GM12878 (cell line): ENCODE measurements around the gene TCAF1.
A peak's percentile ranks its signal among the peaks of the same experiment; 100 is the strongest.

Source experiments
- CHD2 ChIP-seq: IDR thresholded peaks from 2 replicates; pipeline ENCODE4 v1.6.1; 2011; ENCODE audit warnings: low read depth, low read length, improper control_type of control experiment, borderline replicate concordance
- CREM ChIP-seq: IDR thresholded peaks from 2 replicates; pipeline ENCODE4 v1.6.1; 2014; ENCODE audit warnings: antibody characterized with exemption, low read depth
- EGR1 ChIP-seq, 2 experiments: IDR thresholded peaks; 1 replicate in 1 of 2; 2 replicates in 1 of 2; pipeline ENCODE4 v1.6.1; 2011 to 2012; ENCODE audit warnings: low read depth in 2 of 2, low read length in 2 of 2, borderline replicate concordance in 1 of 2, mild to moderate bottlenecking in 1 of 2, moderate library complexity in 1 of 2
- MXI1 ChIP-seq: fragments of 150-350 bp; IDR thresholded peaks from 2 replicates; pipeline ENCODE4 v1.6.1; 2011; ENCODE audit warnings: low read depth, mild to moderate bottlenecking, inconsistent platforms, low read length, improper control_type of control experiment
- NFIC ChIP-seq: IDR thresholded peaks from 2 replicates; pipeline ENCODE4 v1.6.1; 2012; ENCODE audit warnings: low read depth, mild to moderate bottlenecking, inconsistent platforms, low read length, moderate library complexity
- PML ChIP-seq: IDR thresholded peaks from 2 replicates; pipeline ENCODE4 v1.6.1; 2012; ENCODE audit warnings: low read length, inconsistent platforms
- POLR2A ChIP-seq: IDR thresholded peaks from 2 replicates; pipeline ENCODE4 v1.6.1; 2011; ENCODE audit warnings: low read depth, mild to moderate bottlenecking, low read length
- POLR2AphosphoS5 ChIP-seq: IDR thresholded peaks from 2 replicates; pipeline ENCODE4 v1.6.1; 2011; ENCODE audit warnings: mild to moderate bottlenecking, low read length, inconsistent platforms
- RFX5 ChIP-seq: IDR thresholded peaks from 2 replicates; pipeline ENCODE4 v1.6.1; 2011; ENCODE audit warnings: low read depth, low read length, improper control_type of control experiment
- ZNF622 ChIP-seq: fragments of 450-650 bp; IDR thresholded peaks from 2 replicates; pipeline ENCODE4 v1.6.1; 2017; ENCODE audit warnings: mild to moderate bottlenecking, inconsistent platforms
- TF ChIP-seq, protein P1 (sequence below), 3 experiments: IDR thresholded peaks in 2 of 3; conservative IDR thresholded peaks in 1 of 3; 2 replicates each; pipeline ENCODE4 v1.5.1; 2011; ENCODE audit warnings: low read depth in 3 of 3, low read length in 3 of 3, mild to moderate bottlenecking in 3 of 3, control low read depth in 2 of 3, moderate library complexity in 2 of 3, inconsistent platforms in 1 of 3, mixed read lengths in 1 of 3; ENCODE audit not compliant: control insufficient read depth in 2 of 3, insufficient read depth in 1 of 3; ENCODE audit errors: extremely low read depth in 1 of 3
- TF ChIP-seq, protein P2 (sequence below): IDR thresholded peaks from 2 replicates; pipeline ENCODE4 v1.6.1; 2011; ENCODE audit warnings: borderline replicate concordance, low read depth, mild to moderate bottlenecking, moderate library complexity, low read length; ENCODE audit not compliant: insufficient read depth, poor library complexity, severe bottlenecking
- TF ChIP-seq, protein P3 (sequence below): IDR thresholded peaks from 2 replicates; pipeline ENCODE4 v1.6.1; 2011; ENCODE audit warnings: low read depth, low read length, improper control_type of control experiment, borderline replicate concordance
- TF ChIP-seq, protein P4 (sequence below): IDR thresholded peaks from 2 replicates; pipeline ENCODE4 v1.6.1; 2011; ENCODE audit warnings: borderline replicate concordance, low read depth, mild to moderate bottlenecking, moderate library complexity, mixed read lengths, low read length; ENCODE audit not compliant: insufficient read depth; ENCODE audit errors: extremely low read length

DNA sequence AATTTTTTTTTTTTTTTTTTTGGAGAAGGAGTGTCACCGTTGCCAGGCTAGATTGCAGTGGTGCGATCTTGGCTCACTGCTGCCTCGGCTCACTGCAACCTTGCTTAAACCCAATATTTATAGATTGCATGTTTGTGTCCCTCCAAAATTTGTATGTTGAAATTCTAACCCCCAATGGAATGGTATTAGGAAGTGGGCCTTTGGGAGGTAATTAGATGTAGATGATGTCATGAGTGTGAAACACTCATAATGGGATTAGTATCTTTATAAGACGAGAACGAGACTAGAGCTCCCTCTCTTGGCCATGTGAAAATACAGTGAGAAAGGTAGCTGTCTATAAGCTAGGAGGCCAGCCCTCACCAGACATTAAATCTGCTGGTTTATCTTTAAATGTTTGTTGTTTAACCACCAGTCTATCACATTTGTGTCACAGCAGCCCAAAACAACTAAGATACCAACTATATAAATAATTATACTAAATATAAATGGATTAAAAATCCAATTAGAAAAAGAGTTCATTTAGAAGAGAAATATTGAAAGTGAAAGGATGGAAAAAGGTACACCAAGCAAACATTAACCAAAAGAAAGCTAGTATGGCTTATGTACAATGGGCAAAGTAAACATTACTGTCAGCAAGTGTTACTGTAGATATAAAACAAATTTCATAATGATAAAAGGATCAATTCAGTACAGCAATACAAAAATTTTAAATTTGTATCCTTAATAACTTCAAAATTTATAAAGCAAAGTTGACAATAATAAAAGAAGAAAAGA, 9.3 kb downstream of the TCAF1 start:
- TF ChIP-seq POLR2A: no peak
- TF ChIP-seq, protein P1, sequence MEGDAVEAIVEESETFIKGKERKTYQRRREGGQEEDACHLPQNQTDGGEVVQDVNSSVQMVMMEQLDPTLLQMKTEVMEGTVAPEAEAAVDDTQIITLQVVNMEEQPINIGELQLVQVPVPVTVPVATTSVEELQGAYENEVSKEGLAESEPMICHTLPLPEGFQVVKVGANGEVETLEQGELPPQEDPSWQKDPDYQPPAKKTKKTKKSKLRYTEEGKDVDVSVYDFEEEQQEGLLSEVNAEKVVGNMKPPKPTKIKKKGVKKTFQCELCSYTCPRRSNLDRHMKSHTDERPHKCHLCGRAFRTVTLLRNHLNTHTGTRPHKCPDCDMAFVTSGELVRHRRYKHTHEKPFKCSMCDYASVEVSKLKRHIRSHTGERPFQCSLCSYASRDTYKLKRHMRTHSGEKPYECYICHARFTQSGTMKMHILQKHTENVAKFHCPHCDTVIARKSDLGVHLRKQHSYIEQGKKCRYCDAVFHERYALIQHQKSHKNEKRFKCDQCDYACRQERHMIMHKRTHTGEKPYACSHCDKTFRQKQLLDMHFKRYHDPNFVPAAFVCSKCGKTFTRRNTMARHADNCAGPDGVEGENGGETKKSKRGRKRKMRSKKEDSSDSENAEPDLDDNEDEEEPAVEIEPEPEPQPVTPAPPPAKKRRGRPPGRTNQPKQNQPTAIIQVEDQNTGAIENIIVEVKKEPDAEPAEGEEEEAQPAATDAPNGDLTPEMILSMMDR (IDR thresholded peaks at IDR 0.05 in 2 of 3, conservative IDR thresholded peaks at IDR 0.05 in 1 of 3; ENCODE audit: control insufficient read depth in 2 of 3, extremely low read depth in 1 of 3, insufficient read depth in 1 of 3, low read depth in 3 of 3, low read length in 3 of 3): peak; percentile 49 to 60 (median 51); a peak in 5 of 6 replicates
- TF ChIP-seq RFX5: no peak
- TF ChIP-seq, protein P2, sequence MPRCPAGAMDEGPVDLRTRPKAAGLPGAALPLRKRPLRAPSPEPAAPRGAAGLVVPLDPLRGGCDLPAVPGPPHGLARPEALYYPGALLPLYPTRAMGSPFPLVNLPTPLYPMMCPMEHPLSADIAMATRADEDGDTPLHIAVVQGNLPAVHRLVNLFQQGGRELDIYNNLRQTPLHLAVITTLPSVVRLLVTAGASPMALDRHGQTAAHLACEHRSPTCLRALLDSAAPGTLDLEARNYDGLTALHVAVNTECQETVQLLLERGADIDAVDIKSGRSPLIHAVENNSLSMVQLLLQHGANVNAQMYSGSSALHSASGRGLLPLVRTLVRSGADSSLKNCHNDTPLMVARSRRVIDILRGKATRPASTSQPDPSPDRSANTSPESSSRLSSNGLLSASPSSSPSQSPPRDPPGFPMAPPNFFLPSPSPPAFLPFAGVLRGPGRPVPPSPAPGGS: no peak
- no peak for TF ChIP-seq PML
- TF ChIP-seq ZNF622: no peak
- TF ChIP-seq CHD2: no peak
- TF ChIP-seq POLR2AphosphoS5: no peak
- no peak for TF ChIP-seq MXI1
- TF ChIP-seq, protein P3, sequence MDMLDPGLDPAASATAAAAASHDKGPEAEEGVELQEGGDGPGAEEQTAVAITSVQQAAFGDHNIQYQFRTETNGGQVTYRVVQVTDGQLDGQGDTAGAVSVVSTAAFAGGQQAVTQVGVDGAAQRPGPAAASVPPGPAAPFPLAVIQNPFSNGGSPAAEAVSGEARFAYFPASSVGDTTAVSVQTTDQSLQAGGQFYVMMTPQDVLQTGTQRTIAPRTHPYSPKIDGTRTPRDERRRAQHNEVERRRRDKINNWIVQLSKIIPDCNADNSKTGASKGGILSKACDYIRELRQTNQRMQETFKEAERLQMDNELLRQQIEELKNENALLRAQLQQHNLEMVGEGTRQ: no peak
- TF ChIP-seq NFIC: no peak
- no peak for TF ChIP-seq CREM
- TF ChIP-seq, protein P4, sequence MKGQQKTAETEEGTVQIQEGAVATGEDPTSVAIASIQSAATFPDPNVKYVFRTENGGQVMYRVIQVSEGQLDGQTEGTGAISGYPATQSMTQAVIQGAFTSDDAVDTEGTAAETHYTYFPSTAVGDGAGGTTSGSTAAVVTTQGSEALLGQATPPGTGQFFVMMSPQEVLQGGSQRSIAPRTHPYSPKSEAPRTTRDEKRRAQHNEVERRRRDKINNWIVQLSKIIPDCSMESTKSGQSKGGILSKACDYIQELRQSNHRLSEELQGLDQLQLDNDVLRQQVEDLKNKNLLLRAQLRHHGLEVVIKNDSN: no peak
- TF ChIP-seq EGR1 (IDR thresholded peaks at IDR 0.05; ENCODE audit: borderline replicate concordance in 1 of 2, low read depth in 2 of 2, low read length in 2 of 2): no peak
